DND-41 (cell line): ENCODE data around the gene DGKI.

Source experiments
- ATAC-seq: fragments of 200-7000 bp; cut with Tn5 transposase; 3 replicates; pipeline ENCODE4 v1.9.1; 2021; ENCODE audit warnings: low read depth; ENCODE audit not compliant: insufficient read depth
- DNase-seq: peaks from one replicate; pipeline ENCODE4 v3.0.0-alpha.2; 2020
- H2AFZ ChIP-seq: 2 replicates; pipeline ENCODE4 v1.6.0; 2012; ENCODE audit warnings: low read depth, low read length
- H3K27ac ChIP-seq: 2 replicates; pipeline ENCODE4 v1.5.1; 2012; ENCODE audit warnings: low read length, inconsistent platforms
- H3K27me3 ChIP-seq: fragments of 200-600 bp; sonication (generic); 2 replicates; pipeline ENCODE4 v1.6.0; 2012; ENCODE audit warnings: low read length, mild to moderate bottlenecking, inconsistent platforms; ENCODE audit not compliant: insufficient read depth, poor library complexity
- H3K36me3 ChIP-seq: 2 replicates; pipeline ENCODE4 v1.5.1; 2012; ENCODE audit warnings: low read length, inconsistent platforms; ENCODE audit not compliant: insufficient read depth
- H3K4me1 ChIP-seq: 2 replicates; pipeline ENCODE4 v1.5.1; 2012; ENCODE audit warnings: mild to moderate bottlenecking, low read length; ENCODE audit not compliant: insufficient read depth
- H3K4me2 ChIP-seq: 2 replicates; pipeline ENCODE4 v1.6.0; 2012; ENCODE audit warnings: mild to moderate bottlenecking, moderate library complexity, low read length, inconsistent platforms; ENCODE audit not compliant: insufficient read depth
- H3K4me3 ChIP-seq, 2 experiments: fragments of 200-600 bp in 1 of 2; shearing (Covaris generic) in 1 of 2; 2 replicates each; pipeline ENCODE4 v1.5.1; 2012 to 2016; ENCODE audit warnings: inconsistent platforms in 2 of 2, low read length in 2 of 2, mild to moderate bottlenecking in 2 of 2, low read depth in 1 of 2, moderate library complexity in 1 of 2
- H3K79me2 ChIP-seq: 2 replicates; pipeline ENCODE4 v1.6.0; 2012; ENCODE audit warnings: low read length, inconsistent platforms; ENCODE audit not compliant: insufficient read depth
- H3K9ac ChIP-seq: 2 replicates; pipeline ENCODE4 v1.6.0; 2012; ENCODE audit warnings: low read depth, mild to moderate bottlenecking, inconsistent platforms, low read length, moderate library complexity
- H3K9me3 ChIP-seq: 2 replicates; pipeline ENCODE4 v1.5.1; 2012; ENCODE audit warnings: low read length, moderate library complexity, mild to moderate bottlenecking, inconsistent platforms; ENCODE audit not compliant: insufficient read depth, severe bottlenecking
- H4K20me1 ChIP-seq: 2 replicates; pipeline ENCODE4 v1.6.0; 2012; ENCODE audit warnings: low read length; ENCODE audit not compliant: insufficient read depth
- CTCF ChIP-seq: IDR thresholded peaks from 2 replicates; pipeline ENCODE4 v1.5.1; 2012; ENCODE audit warnings: borderline replicate concordance, low read length, moderate library complexity, mild to moderate bottlenecking; ENCODE audit not compliant: poor library complexity, severe bottlenecking; ENCODE audit errors: extremely low read depth
- EZH2 ChIP-seq: IDR thresholded peaks from 3 replicates; pipeline ENCODE4 v1.6.1; 2012; ENCODE audit warnings: borderline replicate concordance, low read depth, mild to moderate bottlenecking, moderate library complexity, low read length, inconsistent platforms; ENCODE audit not compliant: severe bottlenecking

DGKI gene

GRCh38 chr7:137337902-137338301 lies 508.9 kb downstream of the DGKI start:
- no peaks in the 10 kb centered on the region for H4K20me1 ChIP-seq
- no peaks in the 10 kb centered on the region for H3K79me2 ChIP-seq
- TF ChIP-seq CTCF = peak; percentile 17
- no peak for TF ChIP-seq EZH2
- ATAC-seq = no peak
- H2AFZ ChIP-seq = no peak overlapping the region
- H3K36me3 ChIP-seq = no peaks in the 10 kb centered on the region
- no peak overlapping the region for H3K9ac ChIP-seq
- DNase-seq = no peak
- no peak overlapping the region for H3K4me2 ChIP-seq
- H3K27ac ChIP-seq = no peak overlapping the region
- H3K4me1 ChIP-seq = no peaks in the 10 kb centered on the region
- no peak overlapping the region for H3K4me3 ChIP-seq
- H3K27me3 ChIP-seq = peaks cover 2% of the 10 kb centered on the region
- H3K9me3 ChIP-seq = no peaks in the 10 kb centered on the region

- ATAC-seq (no peak), DNase-seq (no peak)
- H3K79me2 ChIP-seq = no peaks in the 10 kb centered on the region
Measured at GRCh38 chr7:137335814-137336213, 511.0 kb downstream of the DGKI start.

GRCh38 chr7:137331378-137331777 lies 515.4 kb downstream of the DGKI start:
- Histone ChIP-seq H3K27me3 (no peaks in the 10 kb centered on the region), H3K9ac (no peak overlapping the region), H3K4me3 (no peak overlapping the region), H2AFZ (no peak overlapping the region), H3K36me3 (no peaks in the 10 kb centered on the region), H3K9me3 (no peaks in the 10 kb centered on the region), H4K20me1 (no peaks in the 10 kb centered on the region), H3K27ac (no peak overlapping the region), H3K79me2 (no peaks in the 10 kb centered on the region), H3K4me1 (no peaks in the 10 kb centered on the region), H3K4me2 (no peak overlapping the region)
- no peak for TF ChIP-seq EZH2
- no peak for TF ChIP-seq CTCF
- ATAC-seq (no peak), DNase-seq (no peak)

More at GRCh38 chr7:137335814-137336213, 511.0 kb downstream of the DGKI start:
- Histone ChIP-seq H3K27me3 (peaks cover 2% of the 10 kb centered on the region), H3K4me3 (no peak overlapping the region), H2AFZ (no peak overlapping the region), H3K9ac (no peak overlapping the region), H3K36me3 (no peaks in the 10 kb centered on the region), H3K9me3 (no peaks in the 10 kb centered on the region), H3K4me2 (no peak overlapping the region), H3K4me1 (no peaks in the 10 kb centered on the region), H3K27ac (no peak overlapping the region), H4K20me1 (no peaks in the 10 kb centered on the region)
- no peak for TF ChIP-seq EZH2
- no peak for TF ChIP-seq CTCF
